HG03442 (cell line): Measurements from ENCODE around the gene CLEC18B.
"Not testable (repeated sequence)": the region's sequence is repeated elsewhere in the genome, so short reads cannot be mapped to it uniquely, and the experiment has no call there.

Experiments
- ATAC-seq: cut with Tn5 transposase; IDR thresholded peaks from one replicate; pipeline ENCODE4 v1.9.1; 2021; ENCODE audit warnings: mild to moderate bottlenecking, moderate library complexity; ENCODE audit not compliant: unreplicated experiment

The CLEC18B gene

GRCh38 chr16:74420612-74421481 lies at the start of gene CLEC18B:
Gene CLEC18B, minus strand, starts transcription at chr16:74421478. Its CDS starts 208 bp downstream, at chr16:74421270.
- ATAC-seq: not testable (repeated sequence)

- ATAC-seq: no peak
Observed at GRCh38 chr16:74469946-74470478, 48.7 kb upstream of the CLEC18B start.

GRCh38 chr16:74468807-74469525 lies 47.7 kb upstream of the CLEC18B start:
- no peak for ATAC-seq

- ATAC-seq: no peak
Observed at GRCh38 chr16:74466872-74467271, 45.6 kb upstream of the CLEC18B start.

- ATAC-seq: no peak
Observed at GRCh38 chr16:74465851-74466685, 44.8 kb upstream of the CLEC18B start.

GRCh38 chr16:74465281-74465680 lies 44.0 kb upstream of the CLEC18B start:
- no peak for ATAC-seq

- no peak for ATAC-seq
Observed at GRCh38 chr16:74463888-74464287, 42.6 kb upstream of the CLEC18B start.

GRCh38 chr16:74462361-74462760 lies 41.1 kb upstream of the CLEC18B start:
- no peak for ATAC-seq

GRCh38 chr16:74461826-74462225 lies 40.5 kb upstream of the CLEC18B start:
- no peak for ATAC-seq

- no peak for ATAC-seq
Observed at GRCh38 chr16:74460542-74460941, 39.3 kb upstream of the CLEC18B start.

- ATAC-seq: no peak
Observed at GRCh38 chr16:74456290-74456625, 35.0 kb upstream of the CLEC18B start.

GRCh38 chr16:74455619-74456289 lies 34.5 kb upstream of the CLEC18B start:
- no peak for ATAC-seq

- no peak for ATAC-seq
Observed at GRCh38 chr16:74455213-74455612, 33.9 kb upstream of the CLEC18B start.

- peak; percentile 87 for ATAC-seq
Observed at GRCh38 chr16:74451951-74452758, 30.9 kb upstream of the CLEC18B start.

GRCh38 chr16:74450967-74451760 lies 29.9 kb upstream of the CLEC18B start:
- no peak for ATAC-seq

- no peak for ATAC-seq
Observed at GRCh38 chr16:74450236-74450635, 29.0 kb upstream of the CLEC18B start.

- no peak for ATAC-seq
Observed at GRCh38 chr16:74449470-74449869, 28.2 kb upstream of the CLEC18B start.

- no peak for ATAC-seq
Observed at GRCh38 chr16:74448990-74449389, 27.7 kb upstream of the CLEC18B start.

- no peak for ATAC-seq
Observed at GRCh38 chr16:74447578-74447977, 26.3 kb upstream of the CLEC18B start.
